SH-SY5Y (cell line): Measurements from ENCODE around the gene MAGEF1.

Experiments
- GATA2 ChIP-seq: IDR thresholded peaks from 2 replicates; pipeline ENCODE4 v1.6.1; 2011; ENCODE audit warnings: mild to moderate bottlenecking, low read depth, low read length
- GATA3 ChIP-seq: IDR thresholded peaks from 2 replicates; pipeline ENCODE4 v1.6.1; 2011; ENCODE audit warnings: low read depth, mild to moderate bottlenecking, low read length, moderate library complexity

The MAGEF1 gene

GRCh38 chr3:184680385-184681345 lies 31.2 kb downstream of the MAGEF1 start:
- TF ChIP-seq GATA2 (no peak), GATA3 (no peak)

- TF ChIP-seq GATA3 (no peak), GATA2 (no peak)
These were observed 32.6 kb downstream of the MAGEF1 start for GRCh38 chr3:184679056-184679816.

- no peak for TF ChIP-seq GATA3
- no peak for TF ChIP-seq GATA2
These were observed 33.4 kb downstream of the MAGEF1 start for GRCh38 chr3:184678317-184679055.

DNA sequence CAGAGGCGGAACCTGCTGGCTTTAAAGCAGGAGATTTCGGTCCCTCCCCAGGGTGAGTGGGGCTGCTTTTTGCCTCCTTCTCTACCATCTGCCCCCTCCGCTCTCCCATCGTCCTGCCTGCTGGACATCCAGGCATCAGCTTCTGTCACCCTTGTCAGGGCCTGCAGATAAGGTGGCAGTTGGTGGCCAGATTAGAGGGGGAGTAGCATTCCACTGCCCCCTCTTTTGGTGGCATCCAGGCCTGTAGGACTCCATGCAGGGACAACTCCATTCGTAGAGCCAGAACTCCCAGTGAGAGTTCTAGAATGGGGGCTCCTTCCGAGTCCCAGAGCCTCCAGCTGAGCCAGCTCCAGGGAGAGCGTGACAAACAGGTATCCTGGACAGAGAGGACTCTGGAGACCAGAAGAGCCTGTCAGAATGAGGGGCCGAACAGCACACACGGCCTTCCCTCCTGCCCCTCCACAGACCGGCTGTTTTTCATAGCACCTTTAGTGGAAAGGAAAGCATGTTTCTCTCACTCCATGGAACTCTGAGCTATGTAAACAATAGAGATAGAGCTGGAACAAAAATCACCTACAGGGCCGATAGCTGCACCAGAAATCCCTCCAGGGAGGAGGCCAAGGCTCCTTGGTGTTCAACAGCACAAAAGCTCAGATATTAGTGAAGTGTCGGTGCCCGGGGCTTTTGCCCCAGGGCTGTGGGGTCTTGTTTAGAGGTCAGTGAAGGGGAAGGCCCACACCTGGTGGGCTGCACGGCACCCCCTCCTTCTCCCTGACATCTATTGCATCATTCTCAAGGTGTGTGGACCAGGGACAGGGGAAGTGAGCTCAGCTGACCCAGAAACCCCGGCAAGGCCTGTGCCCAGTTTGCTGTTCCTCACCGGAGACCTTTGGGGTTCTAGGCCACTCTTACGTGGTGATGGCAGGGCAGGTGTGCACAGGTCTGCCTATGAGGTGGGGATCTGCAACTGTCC lies 34.2 kb downstream of the MAGEF1 start:
- TF ChIP-seq GATA3 (no peak), GATA2 (no peak)

DNA sequence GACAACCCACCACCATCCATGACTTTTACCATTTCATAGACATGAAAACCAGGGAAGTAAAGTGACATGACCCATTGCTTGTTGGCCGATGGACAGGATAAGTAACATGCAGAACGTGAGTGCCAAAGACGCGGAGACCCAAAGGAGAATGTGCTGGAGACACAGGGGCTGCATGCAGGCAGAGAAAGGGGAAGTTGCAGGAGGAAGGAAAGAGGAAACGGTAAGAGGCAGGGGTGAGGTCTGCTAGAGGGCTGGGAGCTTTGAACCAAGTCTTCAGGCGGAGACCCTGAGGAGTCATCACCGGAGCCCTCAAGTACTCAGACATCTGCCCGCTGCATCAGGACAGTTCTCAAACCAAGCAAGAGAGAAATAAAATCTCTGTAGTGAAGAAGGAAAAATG lies 34.9 kb downstream of the MAGEF1 start:
- TF ChIP-seq GATA3, result no peak
- no peak for TF ChIP-seq GATA2

GRCh38 chr3:184674626-184675025 lies 37.2 kb downstream of the MAGEF1 start:
- TF ChIP-seq GATA2 (no peak), GATA3 (no peak)

GRCh38 chr3:184672977-184673870 lies 38.6 kb downstream of the MAGEF1 start:
- no peak for TF ChIP-seq GATA3
- no peak for TF ChIP-seq GATA2

DNA sequence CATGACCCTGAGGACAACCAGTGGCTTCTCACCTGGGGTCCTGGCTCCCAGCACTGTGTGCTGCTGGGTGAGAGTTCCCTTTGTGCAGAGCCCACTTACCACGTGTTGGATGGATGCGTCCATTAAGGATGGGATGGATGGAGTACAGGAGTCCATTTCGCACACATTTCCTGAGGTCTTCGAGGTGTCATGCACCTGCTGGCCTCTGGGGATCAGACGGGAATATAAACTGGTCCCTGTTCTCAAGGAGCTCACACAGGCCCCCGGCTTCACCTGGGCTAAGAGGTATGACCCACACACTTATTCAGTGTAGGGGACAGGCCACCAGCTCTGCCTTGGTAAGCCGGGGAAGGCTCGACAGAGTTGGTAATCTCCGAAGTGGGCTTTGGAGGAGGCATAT lies 39.5 kb downstream of the MAGEF1 start:
- no peak for TF ChIP-seq GATA2
- TF ChIP-seq GATA3, result no peak

- TF ChIP-seq GATA2 (no peak), GATA3 (no peak)
These were observed 41.7 kb downstream of the MAGEF1 start for GRCh38 chr3:184670091-184670602.

GRCh38 chr3:184669578-184669977 lies 42.3 kb downstream of the MAGEF1 start:
- TF ChIP-seq GATA2 (peak; percentile 97), GATA3 (peak; percentile 82)

DNA sequence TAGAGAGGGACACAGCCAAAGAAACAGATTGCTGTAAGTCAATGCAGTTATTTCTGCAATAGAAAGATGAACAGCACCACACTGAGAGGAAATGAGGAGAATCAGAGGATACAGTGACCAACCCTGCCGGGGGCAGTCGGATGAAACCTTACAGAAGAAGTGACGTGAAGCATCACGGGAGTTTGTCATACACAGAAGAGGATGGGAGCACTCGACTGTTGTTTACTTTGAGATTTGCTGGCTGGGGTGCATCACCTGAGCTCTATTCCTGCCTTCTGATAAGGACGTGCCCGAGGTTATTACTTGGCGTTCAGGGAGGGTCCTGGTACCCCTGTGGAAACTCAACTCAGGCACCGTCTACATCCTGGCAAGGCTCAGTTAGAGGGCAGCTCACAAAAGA lies 45.4 kb downstream of the MAGEF1 start:
- TF ChIP-seq GATA2 (no peak), GATA3 (no peak)

DNA sequence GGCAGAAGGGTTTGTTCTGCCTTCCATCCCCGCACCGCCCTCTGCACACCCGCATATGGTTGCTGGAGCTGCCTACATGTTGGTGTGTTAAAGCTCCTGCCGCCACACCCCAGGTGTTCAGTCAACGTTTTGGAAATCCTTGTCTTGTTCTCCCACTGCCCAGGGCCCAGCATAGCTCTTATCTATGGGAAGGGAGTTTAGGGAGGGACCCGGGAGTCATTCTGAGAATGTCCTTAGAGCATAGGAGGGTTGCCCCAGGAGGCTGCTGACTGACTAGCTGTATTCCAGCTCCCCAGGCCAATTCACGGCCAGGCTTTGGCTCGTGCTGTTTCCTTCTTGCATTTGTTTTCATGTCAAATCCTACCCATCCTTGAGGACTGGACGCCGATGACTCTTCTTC lies 46.8 kb downstream of the MAGEF1 start:
- TF ChIP-seq GATA2 (no peak), GATA3 (no peak)

- no peak for TF ChIP-seq GATA3
- TF ChIP-seq GATA2, result no peak
These were observed 48.1 kb downstream of the MAGEF1 start for GRCh38 chr3:184663756-184664155.
